ENCODE measurements around the gene DUSP28.

Gene DUSP28

GRCh38 chr2:240561325-240561971, 1.3 kb downstream of the DUSP28 start:
- DNase-seq = peak; percentile 39

GRCh38 chr2:240563231-240563630, 3.1 kb downstream of the DUSP28 start:
- DNase-seq = peak; percentile 21

- DNase-seq = peak; percentile 23
Observed at GRCh38 chr2:240563951-240564560, 3.9 kb downstream of the DUSP28 start.

GRCh38 chr2:240564561-240565332, 4.6 kb downstream of the DUSP28 start:
- DNase-seq = peak; percentile 65

- DNase-seq = peak; percentile 91
Observed at GRCh38 chr2:240565333-240566202, 5.4 kb downstream of the DUSP28 start.

- DNase-seq = peak; percentile 97
Observed at GRCh38 chr2:240566203-240567136, 6.3 kb downstream of the DUSP28 start.

- DNase-seq = peak; percentile 61
Observed at GRCh38 chr2:240567137-240567871, 7.1 kb downstream of the DUSP28 start.

GRCh38 chr2:240567872-240568677, 7.9 kb downstream of the DUSP28 start, which contains the start of gene RNPEPL1:
Gene RNPEPL1, plus strand, starts transcription at chr2:240568484. Its CDS starts 103 bp downstream, at chr2:240568587.
- peak; percentile 59 for DNase-seq

- peak; percentile 46 for DNase-seq
Observed at GRCh38 chr2:240568678-240569522, 8.7 kb downstream of the DUSP28 start.

GRCh38 chr2:240569523-240569997, 9.4 kb downstream of the DUSP28 start:
- DNase-seq = no peak

- DNase-seq = no peak
Observed at GRCh38 chr2:240569998-240570530, 9.9 kb downstream of the DUSP28 start.

- no peak for DNase-seq
Observed at GRCh38 chr2:240570531-240571313, 10.6 kb downstream of the DUSP28 start.

- DNase-seq = no peak
Observed at GRCh38 chr2:240571314-240571973, 11.3 kb downstream of the DUSP28 start.

GRCh38 chr2:240572141-240573031, 12.2 kb downstream of the DUSP28 start:
- no peak for DNase-seq

GRCh38 chr2:240573071-240573515, 12.9 kb downstream of the DUSP28 start:
- no peak for DNase-seq

Measured in stimulated activated CD8-positive, alpha-beta memory T cell treated with anti-CD3 and anti-CD28 coated beads, Interleukin-4, amount 100 ng/mL, for 48 hours (primary cell).